HepG2 (cell line): ENCODE measurements around the gene STAG3. TPM values are rescaled to one million over a fixed set of nuclear protein-coding genes. Genes with fewer than 3 reads are reported as not detected.

ENCODE experiments used
- ATAC-seq: fragments of 200-7000 bp; cut with Tn5 transposase; 3 replicates; pipeline ENCODE4 v1.9.1; 2020; ENCODE audit warnings: mild to moderate bottlenecking, moderate library complexity
- BruUV-seq: library from RNA; stranded (reverse); fragments of 400-500 nt; replicated peaks from 2 replicates; lab custom pipeline; 2021; lab: Mats Ljungman, UMichigan
- CTCF ChIA-PET: fragments of 300-600 bp; formaldehyde crosslinking; extraction: SDS; loops from one replicate; lab custom pipeline; 2021; ENCODE audit warnings: low total read pairs, inconsistent platforms, low intra/inter-chr PET ratio; lab: Yijun Ruan, JAX
- POLR2A ChIA-PET: fragments of 350-600 bp; sonication (Branson Sonifier 250); formaldehyde crosslinking; loops from one replicate; lab custom pipeline; 2020; ENCODE audit warnings: antibody characterized with exemption, inconsistent platforms; lab: Yijun Ruan, JAX
- DNase-seq: peaks from one replicate; pipeline ENCODE4 v3.0.0-alpha.2; 2015; ENCODE audit warnings: low spot score
- FAIRE-seq: peaks from 3 replicates; lab custom pipeline; 2011; peaks lifted over from hg19 to GRCh38; lab: Jason Lieb, UNC
- H2AFZ ChIP-seq: one replicate; pipeline ENCODE4 v1.6.1; 2011; ENCODE audit warnings: low read length, inconsistent platforms
- H3K27ac ChIP-seq: fragments of 300-600 bp; 3 replicates; pipeline ENCODE4 v1.8.0; 2011; ENCODE audit warnings: mixed run types, mild to moderate bottlenecking, mixed read lengths, low read length, inconsistent platforms; ENCODE audit not compliant: insufficient read depth; ENCODE audit errors: extremely low read length
- H3K27me3 ChIP-seq, 2 experiments: fragments of 200-600 bp in 1 of 2; 2 replicates in 1 of 2; 3 replicates in 1 of 2; pipeline versions ENCODE4 v1.6.0 to v1.8.0; 2011; ENCODE audit warnings: low read length in 2 of 2, mild to moderate bottlenecking in 2 of 2, moderate library complexity in 2 of 2, inconsistent platforms in 1 of 2; ENCODE audit not compliant: insufficient read depth in 2 of 2, control insufficient read depth in 1 of 2
- H3K36me3 ChIP-seq, 2 experiments: fragments of 200-600 bp in 1 of 2; replicated peaks in 1 of 2; 2 replicates in 1 of 2; 3 replicates in 1 of 2; pipeline versions ENCODE4 v1.5.1 to v1.8.0; 2011; ENCODE audit warnings: low read length in 2 of 2, inconsistent platforms in 1 of 2; ENCODE audit not compliant: insufficient read depth in 2 of 2, control insufficient read depth in 1 of 2
- H3K4me1 ChIP-seq: 2 replicates; pipeline ENCODE4 v1.5.1; 2012; ENCODE audit warnings: low read length, inconsistent platforms; ENCODE audit not compliant: insufficient read depth
- H3K4me2 ChIP-seq: 2 replicates; pipeline ENCODE4 v1.6.0; 2011; ENCODE audit warnings: low read depth, low read length, inconsistent platforms
- H3K4me3 ChIP-seq, 3 experiments: fragments of 200-600 bp in 1 of 3; sonication (generic), shearing (Covaris generic) in 1 of 3; replicated peaks in 1 of 3; 2 replicates each; pipeline ENCODE4 v1.5.1; 2011 to 2016; ENCODE audit warnings: low read length in 3 of 3, inconsistent platforms in 2 of 3, low read depth in 2 of 3, mild to moderate bottlenecking in 2 of 3, control low read depth in 1 of 3, mixed read lengths in 1 of 3; ENCODE audit not compliant: insufficient read depth in 1 of 3
- H3K79me2 ChIP-seq: one replicate; pipeline ENCODE4 v1.6.1; 2011; ENCODE audit warnings: low read length, inconsistent platforms; ENCODE audit not compliant: insufficient read depth
- H3K9ac ChIP-seq: 2 replicates; pipeline ENCODE4 v1.6.0; 2011; ENCODE audit warnings: mild to moderate bottlenecking, low read depth, low read length, inconsistent platforms; ENCODE audit not compliant: insufficient read depth
- H3K9me3 ChIP-seq: 2 replicates; pipeline ENCODE4 v1.5.1; 2012; ENCODE audit warnings: mild to moderate bottlenecking, low read length
- H4K20me1 ChIP-seq: 2 replicates; pipeline ENCODE4 v1.6.0; 2011; ENCODE audit warnings: inconsistent platforms, mild to moderate bottlenecking, low read length, moderate library complexity; ENCODE audit not compliant: insufficient read depth
- CHD2 ChIP-seq: IDR thresholded peaks from 2 replicates; pipeline ENCODE4 v1.6.1; 2011; ENCODE audit warnings: low read depth, low read length, improper control_type of control experiment
- CHD4 ChIP-seq: fragments of 200-600 bp; sonication (generic); IDR thresholded peaks from 2 replicates; pipeline ENCODE4 v1.7.0; 2017; ENCODE audit warnings: mild to moderate bottlenecking, low read length, borderline replicate concordance
- KDM1A ChIP-seq: IDR thresholded peaks from 2 replicates; pipeline ENCODE4 v1.6.1; 2016; ENCODE audit warnings: missing compliant biosample characterization
- KLF6 ChIP-seq: IDR thresholded peaks from 2 replicates; pipeline ENCODE4 v1.8.0; 2016; ENCODE audit warnings: missing biosample characterization, missing genetic modification reagents
- MBD4 ChIP-seq: IDR thresholded peaks from 2 replicates; pipeline ENCODE4 v1.6.1; 2012; ENCODE audit warnings: low read length, inconsistent platforms, borderline replicate concordance
- TCF7 ChIP-seq: sonication (generic); IDR thresholded peaks from 2 replicates; pipeline ENCODE4 v1.6.1; 2016; ENCODE audit warnings: antibody characterized with exemption, low read depth
- ZNF280B ChIP-seq: sonication (generic); formaldehyde crosslinking; IDR thresholded peaks from 2 replicates; pipeline ENCODE4 v1.5.0; 2020; ENCODE audit warnings: missing genetic modification reagents, mild to moderate bottlenecking, borderline replicate concordance
- WGBS: methylation state at CpG from one replicate; pipeline ENCODE4 v1.1.6; 2017; ENCODE audit warnings: low lambda C conversion rate; 5-methylcytosine and 5-hydroxymethylcytosine counted together
- in situ Hi-C: cut with HindIII; loops from 2 replicates; pipeline ENCODE4 v1.10.0; 2017; ENCODE audit warnings: low pct_unique_long_range_greater_than_20kb; ENCODE audit not compliant: extremely low pct_ligation_motif_present
- intact Hi-C: fragments of 100-400 bp; cut with micrococcal nuclease; formaldehyde crosslinking; loops from one replicate; pipeline ENCODE4 v1.10.0; 2022; ENCODE audit not compliant: unreplicated experiment
- polyA plus RNA-seq, 8 experiments: library from polyadenylated mRNA; depleted of rRNA in 3 of 8; stranded (reverse) in 7 of 8; unstranded in 1 of 8; fragments of >200 nt; fragmentation: Illumina TruSeq in 4 of 8; extraction: Trizol in 4 of 8; gene quantifications; 2 replicates each; pipeline versions ENCODE4 v1.2.1 to v1.2.3, GENCODE V29; 2011 to 2016; ENCODE audit warnings: low read depth in 4 of 8, missing spikeins in 1 of 8, mixed read lengths in 1 of 8; ENCODE audit not compliant: insufficient read depth in 1 of 8
- total RNA-seq, 5 experiments: library from RNA; depleted of rRNA; stranded (reverse); fragments of >200 nt; fragmentation: Illumina TruSeq; extraction: Trizol; gene quantifications; 2 replicates each; pipeline ENCODE4 v1.2.3, GENCODE V29; 2016; ENCODE audit warnings: low read depth in 1 of 5

Gene STAG3
- total and polyA plus RNA-seq, 2 of the 13 experiments (the other 11 are each of a cell fraction or from before 2014, with no cell fraction given), result 0.09 to 0.33 TPM

- no peak for FAIRE-seq
- Histone ChIP-seq H4K20me1 (no peaks in the 10 kb centered on the region), H3K4me1 (peaks cover 5% of the 10 kb centered on the region; the same call in 1 of the 2 replicates), H3K9ac (no peak overlapping the region), H3K79me2 (no peaks in the 10 kb centered on the region), H3K36me3 (peaks cover 9 to 18% of the 10 kb centered on the region in 2 experiments; a peak in 3 of 5 replicates), H3K27ac (no peak overlapping the region), H3K4me2 (no peak overlapping the region), H3K9me3 (no peaks in the 10 kb centered on the region), H3K27me3 (no peaks in the 10 kb centered on the region), H2AFZ (no peak overlapping the region), H3K4me3 (no peak overlapping the region)
- POLR2A ChIA-PET, result no interaction called here
- no TSS peak for BruUV-seq
- intact Hi-C loops (no loop called here), in situ Hi-C loops (no loop called here)
- CTCF ChIA-PET, result no interaction called here
- 100% methylated on average over 5 of the region's 5 CpGs for WGBS
- no peak for DNase-seq
- TF ChIP-seq TCF7, result no peak
- no peak for TF ChIP-seq MBD4
- TF ChIP-seq CHD4, result no peak
- no peak for TF ChIP-seq ZNF280B (CRISPR knock-in tag)
- TF ChIP-seq KLF6 (CRISPR knock-in tag), result no peak
- TF ChIP-seq KDM1A (CRISPR knock-in tag), result no peak
- no peak for TF ChIP-seq CHD2
- no peak for ATAC-seq
Observed at GRCh38 chr7:100221231-100221718, 43.6 kb downstream of the STAG3 start.
